ENCODE results near the gene PDZD4.

DNA sequence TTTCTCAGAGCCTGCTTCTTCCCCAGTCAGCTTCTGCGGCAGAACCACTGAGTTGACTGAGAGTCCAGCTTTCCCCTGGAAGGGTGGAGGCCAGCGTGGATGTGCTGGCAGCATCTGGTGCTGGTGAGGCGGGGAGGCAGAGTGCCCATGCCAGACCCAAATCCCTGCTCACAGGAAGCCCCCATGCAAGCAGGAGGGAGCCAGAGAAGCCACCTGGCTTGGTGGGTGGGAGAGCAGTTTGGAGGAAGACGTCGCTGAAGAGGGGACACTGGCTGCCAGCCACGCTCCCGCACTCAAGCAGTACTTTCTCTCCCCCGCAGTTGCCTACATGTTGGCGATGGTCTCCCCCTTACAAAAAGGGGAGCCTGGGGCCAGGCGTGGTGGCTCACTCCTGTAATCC is 6.0 kb downstream of the PDZD4 start:
- no peak for TF ChIP-seq NFRKB (IDR thresholded peaks at IDR 0.05)
- TF ChIP-seq BHLHE40 (IDR thresholded peaks at IDR 0.05; ENCODE audit: borderline replicate concordance): no peak
